Stimulated activated CD4-positive, alpha-beta T cell treated with anti-CD3 and anti-CD28 coated beads, Interleukin-2, amount 100 ng/mL, for 4 hours (primary cell): ENCODE measurements around the gene SEMA3G.

Experiments
- DNase-seq: peaks from one replicate; pipeline ENCODE4 v3.0.0-alpha.2; 2020; ENCODE audit warnings: low read depth

Gene SEMA3G

GRCh38 chr3:52438579-52439425 lies 6.1 kb downstream of the SEMA3G start:
- DNase-seq: no peak

GRCh38 chr3:52438104-52438376 lies 6.9 kb downstream of the SEMA3G start:
- DNase-seq: no peak

- DNase-seq: no peak
Measured at GRCh38 chr3:52437326-52438103, 7.4 kb downstream of the SEMA3G start.

- DNase-seq: no peak
Measured at GRCh38 chr3:52436500-52437149, 8.3 kb downstream of the SEMA3G start.

- no peak for DNase-seq
Measured at GRCh38 chr3:52435246-52436101, 9.4 kb downstream of the SEMA3G start.

- no peak for DNase-seq
Measured at GRCh38 chr3:52434491-52435115, 10.3 kb downstream of the SEMA3G start.

GRCh38 chr3:52433996-52434479 lies 10.9 kb downstream of the SEMA3G start:
- DNase-seq: no peak

GRCh38 chr3:52433328-52433995 lies 11.4 kb downstream of the SEMA3G start:
- no peak for DNase-seq

GRCh38 chr3:52432691-52433141 lies 12.2 kb downstream of the SEMA3G start:
- no peak for DNase-seq

- no peak for DNase-seq
Measured at GRCh38 chr3:52432225-52432624, 12.7 kb downstream of the SEMA3G start.

- no peak for DNase-seq
Measured at GRCh38 chr3:52431459-52432223, 13.3 kb downstream of the SEMA3G start.

GRCh38 chr3:52430416-52430810 lies 14.5 kb downstream of the SEMA3G start:
- no peak for DNase-seq

GRCh38 chr3:52429779-52430415 lies 15.0 kb downstream of the SEMA3G start:
- no peak for DNase-seq

GRCh38 chr3:52429031-52429430 lies 15.9 kb downstream of the SEMA3G start:
- DNase-seq: no peak

GRCh38 chr3:52428151-52429005 lies 16.5 kb downstream of the SEMA3G start:
- peak; percentile 14 for DNase-seq

GRCh38 chr3:52423173-52423572 lies 21.7 kb downstream of the SEMA3G start:
- DNase-seq: no peak

GRCh38 chr3:52422669-52423068 lies 22.2 kb downstream of the SEMA3G start:
- DNase-seq: no peak

GRCh38 chr3:52420388-52420787 lies 24.5 kb downstream of the SEMA3G start:
- DNase-seq: no peak

- DNase-seq: no peak
Measured at GRCh38 chr3:52415800-52416199, 29.1 kb downstream of the SEMA3G start.
